ENCODE measurements around the gene TMPRSS2. TPM values are rescaled to one million over a fixed set of nuclear protein-coding genes. Genes with fewer than 3 reads are reported as not detected.

Gene TMPRSS2
- total and polyA plus RNA-seq, 2 of the 13 experiments (the other 11 are each of a cell fraction or from before 2014, with no cell fraction given): 1.7 to 1.8 TPM

- intact Hi-C loops (cut with micrococcal nuclease; ENCODE audit: unreplicated experiment): loop anchor here (5.0 kb wide), 1 partner anchor 129 kb away; no protein-coding TSS in a partner anchor
- 78% methylated on average over 11 of the region's 11 CpGs for WGBS (ENCODE audit: low lambda C conversion rate)
- Histone ChIP-seq H3K4me1 (ENCODE audit: insufficient read depth, low read length) (peaks cover 23% of the 10 kb centered on the region), H3K4me3 (replicated peaks in 1 of 3; ENCODE audit: insufficient read depth in 1 of 3, low read depth in 2 of 3, low read length in 3 of 3) (no peak overlapping the region), H4K20me1 (ENCODE audit: insufficient read depth, low read length) (no peaks in the 10 kb centered on the region), H3K36me3 (replicated peaks in 1 of 2; ENCODE audit: control insufficient read depth in 1 of 2, insufficient read depth in 2 of 2, low read length in 2 of 2) (no peaks in the 10 kb centered on the region), H2AFZ (ENCODE audit: low read length) (no peak overlapping the region), H3K9ac (ENCODE audit: insufficient read depth, low read depth, low read length) (0 out of 2 replicates have a peak overlapping the region, but pooled peaks have one; percentile 9), H3K27me3 (ENCODE audit: control insufficient read depth in 1 of 2, insufficient read depth in 2 of 2, low read length in 2 of 2) (no peaks in the 10 kb centered on the region), H3K79me2 (ENCODE audit: insufficient read depth, low read length) (no peaks in the 10 kb centered on the region), H3K4me2 (ENCODE audit: low read depth, low read length) (peak overlapping the region; percentile 33; the same call in 1 of the 2 replicates), H3K27ac (ENCODE audit: extremely low read length, insufficient read depth, low read length) (no peak overlapping the region), H3K9me3 (ENCODE audit: low read length) (no peaks in the 10 kb centered on the region)
- TF ChIP-seq, protein P1, sequence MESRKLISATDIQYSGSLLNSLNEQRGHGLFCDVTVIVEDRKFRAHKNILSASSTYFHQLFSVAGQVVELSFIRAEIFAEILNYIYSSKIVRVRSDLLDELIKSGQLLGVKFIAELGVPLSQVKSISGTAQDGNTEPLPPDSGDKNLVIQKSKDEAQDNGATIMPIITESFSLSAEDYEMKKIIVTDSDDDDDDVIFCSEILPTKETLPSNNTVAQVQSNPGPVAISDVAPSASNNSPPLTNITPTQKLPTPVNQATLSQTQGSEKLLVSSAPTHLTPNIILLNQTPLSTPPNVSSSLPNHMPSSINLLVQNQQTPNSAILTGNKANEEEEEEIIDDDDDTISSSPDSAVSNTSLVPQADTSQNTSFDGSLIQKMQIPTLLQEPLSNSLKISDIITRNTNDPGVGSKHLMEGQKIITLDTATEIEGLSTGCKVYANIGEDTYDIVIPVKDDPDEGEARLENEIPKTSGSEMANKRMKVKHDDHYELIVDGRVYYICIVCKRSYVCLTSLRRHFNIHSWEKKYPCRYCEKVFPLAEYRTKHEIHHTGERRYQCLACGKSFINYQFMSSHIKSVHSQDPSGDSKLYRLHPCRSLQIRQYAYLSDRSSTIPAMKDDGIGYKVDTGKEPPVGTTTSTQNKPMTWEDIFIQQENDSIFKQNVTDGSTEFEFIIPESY (CRISPR knock-in tag; IDR thresholded peaks at IDR 0.05): peak; percentile 18; the same call in 1 of the 2 replicates
- TF ChIP-seq HNF4G (IDR thresholded peaks at IDR 0.05; ENCODE audit: borderline replicate concordance, low read depth, low read length): no peak
- no peak for TF ChIP-seq HNF4G (CRISPR knock-in tag; IDR thresholded peaks at IDR 0.05; ENCODE audit: borderline replicate concordance, low read depth)
- no peak for TF ChIP-seq ZNF737 (CRISPR knock-in tag; IDR thresholded peaks at IDR 0.05; ENCODE audit: borderline replicate concordance)
- in situ Hi-C loops (cut with HindIII; ENCODE audit: extremely low pct_ligation_motif_present, low pct_unique_long_range_greater_than_20kb): no loop called here
- FAIRE-seq: no peak
- peak; percentile 13 for ATAC-seq
- CTCF ChIA-PET (ENCODE audit: low intra/inter-chr PET ratio, low total read pairs): no interaction called here
- POLR2A ChIA-PET: no interaction called here
- DNase-seq (ENCODE audit: low spot score): no peak
- BruUV-seq (replicated peaks): no TSS peak
Measured at GRCh38 chr21:41478319-41479177, 29.4 kb downstream of the TMPRSS2 start.

Measured in HepG2 (cell line).